ENCODE measurements around the gene MYH6. TPM values are rescaled to one million over a fixed set of nuclear protein-coding genes. Genes with fewer than 3 reads are reported as not detected.
"Not testable (repeated sequence)": the region's sequence is repeated elsewhere in the genome, so short reads cannot be mapped to it uniquely, and the experiment has no call there.

Gene MYH6
- polyA plus RNA-seq, 4 donors: 0.16 to 0.27 (median 0.17) TPM

GRCh38 chr14:23436327-23437132, 28.5 kb upstream of the MYH6 start:
- DNase-seq (ENCODE audit: low read depth in 4 of 4, low spot score in 3 of 4): peak; percentile 66 to 89 (median 77)

GRCh38 chr14:23435543-23436326, 27.7 kb upstream of the MYH6 start, which contains the start of gene MYH7:
Gene MYH7 (minus strand): TSS chr14:23435660. CDS start chr14:23433732, 1,928 bp downstream.
- DNase-seq (ENCODE audit: low read depth in 4 of 4, low spot score in 3 of 4): no peak

- no peak for DNase-seq (ENCODE audit: low read depth in 4 of 4, low spot score in 3 of 4)
These were observed 26.6 kb upstream of the MYH6 start for GRCh38 chr14:23434488-23435222.

GRCh38 chr14:23433457-23433856, 25.4 kb upstream of the MYH6 start:
- no peak for DNase-seq (ENCODE audit: low read depth in 4 of 4, low spot score in 3 of 4)

GRCh38 chr14:23432946-23433345, 24.9 kb upstream of the MYH6 start:
- DNase-seq (ENCODE audit: low read depth in 4 of 4, low spot score in 3 of 4): no peak

- DNase-seq (ENCODE audit: low read depth in 4 of 4, low spot score in 3 of 4): no peak
These were observed 24.2 kb upstream of the MYH6 start for GRCh38 chr14:23432102-23432925.

GRCh38 chr14:23431486-23431885, 23.4 kb upstream of the MYH6 start:
- DNase-seq (ENCODE audit: low read depth in 4 of 4, low spot score in 3 of 4): no peak

GRCh38 chr14:23430723-23431085, 22.6 kb upstream of the MYH6 start:
- DNase-seq (ENCODE audit: low read depth in 4 of 4, low spot score in 3 of 4): no peak

- DNase-seq (ENCODE audit: low read depth in 4 of 4, low spot score in 3 of 4): no peak
These were observed 22.1 kb upstream of the MYH6 start for GRCh38 chr14:23430016-23430722.

GRCh38 chr14:23428686-23429495, 20.8 kb upstream of the MYH6 start:
- no peak for DNase-seq (ENCODE audit: low read depth in 4 of 4, low spot score in 3 of 4)

- DNase-seq (ENCODE audit: low read depth in 4 of 4, low spot score in 3 of 4): not testable (repeated sequence)
These were observed 17.7 kb upstream of the MYH6 start for GRCh38 chr14:23425798-23426197.

GRCh38 chr14:23425169-23425568, 17.1 kb upstream of the MYH6 start:
- DNase-seq (ENCODE audit: low read depth in 4 of 4, low spot score in 3 of 4): no peak

GRCh38 chr14:23423657-23424056, 15.6 kb upstream of the MYH6 start:
- DNase-seq (ENCODE audit: low read depth in 4 of 4, low spot score in 3 of 4): no peak

- DNase-seq (ENCODE audit: low read depth in 4 of 4, low spot score in 3 of 4): no peak
These were observed 13.5 kb upstream of the MYH6 start for GRCh38 chr14:23421594-23421993.

GRCh38 chr14:23419646-23420045, 11.6 kb upstream of the MYH6 start:
- DNase-seq (ENCODE audit: low read depth in 4 of 4, low spot score in 3 of 4): not testable (repeated sequence)

GRCh38 chr14:23418021-23418420, 9.9 kb upstream of the MYH6 start:
- no peak for DNase-seq (ENCODE audit: low read depth in 4 of 4, low spot score in 3 of 4)

- not testable (repeated sequence) for DNase-seq (ENCODE audit: low read depth in 4 of 4, low spot score in 3 of 4)
These were observed 9.2 kb upstream of the MYH6 start for GRCh38 chr14:23417269-23417668.

- no peak for DNase-seq (ENCODE audit: low read depth in 4 of 4, low spot score in 3 of 4)
These were observed 8.7 kb upstream of the MYH6 start for GRCh38 chr14:23416801-23417200.

Data from left renal pelvis (tissue), 4 donors.